Endothelial cell of coronary artery (primary cell): Measurements from ENCODE around the gene CRHR1. TPM values are rescaled to one million over a fixed set of nuclear protein-coding genes. Genes with fewer than 3 reads are reported as not detected.

Experiments used
- total RNA-seq: library from RNA; depleted of rRNA; stranded (reverse); fragments of >200 nt; gene quantifications from 2 replicates; pipeline ENCODE4 v1.2.3, GENCODE V29; 2014

Gene CRHR1
- total RNA-seq = not detected in 2 replicates

DNA sequence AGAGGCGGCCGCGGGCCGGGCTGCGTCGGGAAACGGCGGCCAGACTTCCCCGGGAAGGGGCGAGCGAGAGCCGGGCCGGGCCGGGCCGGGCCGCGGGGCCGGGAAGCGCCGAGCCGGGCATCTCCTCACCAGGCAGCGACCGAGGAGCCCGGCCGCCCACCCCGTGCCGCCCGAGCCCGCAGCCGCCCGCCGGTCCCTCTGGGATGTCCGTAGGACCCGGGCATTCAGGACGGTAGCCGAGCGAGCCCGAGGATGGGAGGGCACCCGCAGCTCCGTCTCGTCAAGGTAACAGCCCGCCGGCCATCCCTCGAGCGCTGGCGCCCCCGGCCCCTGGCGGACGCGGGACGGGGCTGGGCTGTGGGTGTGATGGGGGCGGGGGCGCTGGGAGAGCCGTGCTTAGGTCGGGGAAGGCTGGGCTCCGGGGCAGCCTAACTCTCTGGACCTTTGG lies at the start of gene CRHR1:
Gene CRHR1 (plus strand): TSS at position 28 of the 448 bp plus-strand sequence. CDS start 225 bp downstream, at position 253.

DNA sequence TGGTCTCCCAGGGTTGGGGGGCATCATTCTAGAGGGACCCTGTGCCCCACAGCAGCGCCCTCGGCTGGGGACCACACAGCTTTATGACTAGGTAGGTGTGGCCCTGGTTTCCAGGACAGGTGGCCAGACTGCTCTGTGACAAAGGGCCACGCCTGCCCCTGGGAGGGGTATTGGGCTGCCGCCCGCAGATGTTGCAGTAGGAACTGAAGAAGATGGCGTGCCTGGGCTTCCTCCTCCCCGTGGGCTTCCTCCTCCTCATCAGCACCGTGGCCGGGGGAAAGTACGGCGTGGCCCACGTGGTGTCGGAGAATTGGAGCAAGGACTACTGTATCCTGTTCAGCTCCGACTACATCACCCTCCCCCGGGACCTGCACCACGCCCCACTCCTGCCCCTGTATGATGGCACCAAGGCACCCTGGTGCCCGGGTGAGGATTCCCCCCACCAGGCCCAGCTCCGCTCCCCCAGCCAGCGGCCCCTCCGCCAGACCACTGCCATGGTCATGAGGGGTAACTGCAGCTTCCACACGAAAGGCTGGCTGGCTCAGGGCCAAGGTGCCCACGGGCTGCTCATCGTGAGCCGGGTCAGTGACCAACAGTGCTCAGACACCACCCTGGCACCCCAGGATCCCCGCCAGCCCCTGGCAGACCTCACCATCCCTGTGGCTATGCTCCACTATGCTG lies 60.7 kb downstream of the CRHR1 start, which contains the start of gene SPPL2C:
Gene SPPL2C (plus strand): TSS at position 187 of the 681 bp plus-strand sequence. CDS start 26 bp downstream, at position 213.

Other genes starting within 250 kb of the CRHR1 start
- not detected in 2 replicates for gene SPPL2C, start 60.6 kb downstream of the CRHR1 start, total RNA-seq
- 0.09 and 0.19 TPM in 2 replicates for gene MAPT, start 110.2 kb downstream of the CRHR1 start, total RNA-seq
- gene STH, start 214.9 kb downstream of the CRHR1 start, total RNA-seq = not detected in 2 replicates